ENCODE results near the gene CHRNG.

Gene CHRNG

DNA sequence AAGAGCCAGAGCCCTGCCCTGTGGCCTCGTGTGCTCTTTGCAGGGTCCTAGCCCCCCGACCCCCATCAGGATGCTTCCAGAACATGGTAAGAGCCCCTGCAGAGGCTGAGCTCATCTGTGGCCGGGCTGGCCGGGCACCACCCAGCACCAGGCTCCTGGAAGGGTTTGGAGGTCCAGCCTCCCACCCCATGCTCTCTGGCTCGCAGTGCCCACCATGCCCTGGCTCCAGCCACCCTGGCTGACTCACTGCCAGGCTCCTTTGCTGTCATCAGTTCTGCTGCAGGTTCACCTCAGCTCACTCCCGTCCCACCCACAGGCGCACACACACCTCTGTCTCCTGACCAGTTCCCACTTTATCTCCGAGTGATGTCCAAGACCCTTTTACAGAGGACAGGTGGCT is 48.5 kb downstream of the CHRNG start:
- Histone ChIP-seq H3K79me2 (ENCODE audit: insufficient read depth, low read length) (no peaks in the 10 kb centered on the region), H3K36me3 (ENCODE audit: low read length) (no peaks in the 10 kb centered on the region), H4K20me1 (ENCODE audit: low read depth, low read length) (no peaks in the 10 kb centered on the region), H3K9me3 (ENCODE audit: insufficient read depth, low read length) (no peaks in the 10 kb centered on the region), H3K9ac (ENCODE audit: low read length) (no peak overlapping the region), H3K4me2 (ENCODE audit: low read depth, low read length, poor library complexity, severe bottlenecking) (no peak overlapping the region), H2AFZ (ENCODE audit: low read depth, low read length, severe bottlenecking) (no peak overlapping the region), H3F3A (ENCODE audit: insufficient read depth) (no peaks in the 10 kb centered on the region), H3K27ac (ENCODE audit: low read depth, low read length) (no peak overlapping the region), H3K27me3 (ENCODE audit: low read length) (no peaks in the 10 kb centered on the region), H3K9me2 (replicated peaks; ENCODE audit: insufficient read depth, low read length) (no peaks in the 10 kb centered on the region), H3K4me3 (ENCODE audit: insufficient read depth, low read length, poor library complexity, severe bottlenecking) (no peak overlapping the region)
- TF ChIP-seq, protein P1, sequence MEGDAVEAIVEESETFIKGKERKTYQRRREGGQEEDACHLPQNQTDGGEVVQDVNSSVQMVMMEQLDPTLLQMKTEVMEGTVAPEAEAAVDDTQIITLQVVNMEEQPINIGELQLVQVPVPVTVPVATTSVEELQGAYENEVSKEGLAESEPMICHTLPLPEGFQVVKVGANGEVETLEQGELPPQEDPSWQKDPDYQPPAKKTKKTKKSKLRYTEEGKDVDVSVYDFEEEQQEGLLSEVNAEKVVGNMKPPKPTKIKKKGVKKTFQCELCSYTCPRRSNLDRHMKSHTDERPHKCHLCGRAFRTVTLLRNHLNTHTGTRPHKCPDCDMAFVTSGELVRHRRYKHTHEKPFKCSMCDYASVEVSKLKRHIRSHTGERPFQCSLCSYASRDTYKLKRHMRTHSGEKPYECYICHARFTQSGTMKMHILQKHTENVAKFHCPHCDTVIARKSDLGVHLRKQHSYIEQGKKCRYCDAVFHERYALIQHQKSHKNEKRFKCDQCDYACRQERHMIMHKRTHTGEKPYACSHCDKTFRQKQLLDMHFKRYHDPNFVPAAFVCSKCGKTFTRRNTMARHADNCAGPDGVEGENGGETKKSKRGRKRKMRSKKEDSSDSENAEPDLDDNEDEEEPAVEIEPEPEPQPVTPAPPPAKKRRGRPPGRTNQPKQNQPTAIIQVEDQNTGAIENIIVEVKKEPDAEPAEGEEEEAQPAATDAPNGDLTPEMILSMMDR (IDR thresholded peaks at IDR 0.05; ENCODE audit: insufficient read depth, low read length, poor library complexity, severe bottlenecking) = no peak
- TF ChIP-seq EZH2phosphoT487 (conservative IDR thresholded peaks at IDR 0.05; ENCODE audit: low read length) = no peak

DNA sequence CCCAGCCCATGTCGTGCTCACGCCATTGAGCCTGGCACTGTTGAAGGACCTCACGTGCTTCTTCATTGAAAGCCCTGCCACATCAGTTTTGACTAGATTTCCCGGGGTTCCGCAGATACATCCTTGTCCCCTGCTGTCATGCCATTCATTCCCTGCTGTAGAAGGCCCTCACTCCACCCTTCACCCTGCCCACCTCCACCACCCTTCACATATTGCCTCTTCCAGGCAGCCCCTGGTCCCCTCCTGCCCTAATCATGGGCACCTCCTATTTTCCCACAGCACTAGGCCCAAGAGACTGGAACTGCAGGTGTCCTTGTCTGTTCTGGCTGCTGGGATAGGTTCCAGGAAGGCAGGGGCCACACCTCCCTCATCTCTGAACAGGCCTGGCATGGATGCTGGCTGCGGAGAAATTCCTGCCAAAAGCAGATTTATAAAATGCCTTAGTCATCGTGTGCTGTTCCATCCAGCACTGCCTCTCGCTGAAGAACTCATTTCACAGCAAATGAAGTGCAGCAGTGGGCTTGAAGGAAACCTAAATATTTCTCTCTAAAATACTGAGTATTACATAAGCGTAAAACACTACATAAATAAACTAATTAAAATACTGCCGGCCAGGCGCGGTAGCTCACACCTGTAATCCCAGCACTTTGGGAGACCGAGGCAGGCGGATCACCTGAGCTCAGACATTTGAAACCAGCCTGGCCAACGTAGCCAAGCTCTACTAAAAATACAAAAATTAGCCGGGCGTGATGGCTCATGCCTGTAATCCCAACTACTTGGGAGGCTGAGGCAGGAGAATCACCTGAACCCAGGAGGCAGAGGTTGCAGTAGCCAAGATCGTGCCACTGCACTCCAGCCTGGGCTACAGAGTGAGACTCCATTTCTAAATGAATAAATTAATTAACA is 49.4 kb downstream of the CHRNG start:
- Histone ChIP-seq H3K4me2 (ENCODE audit: low read depth, low read length, poor library complexity, severe bottlenecking) (no peak overlapping the region), H2AFZ (ENCODE audit: low read depth, low read length, severe bottlenecking) (no peak overlapping the region)

DNA sequence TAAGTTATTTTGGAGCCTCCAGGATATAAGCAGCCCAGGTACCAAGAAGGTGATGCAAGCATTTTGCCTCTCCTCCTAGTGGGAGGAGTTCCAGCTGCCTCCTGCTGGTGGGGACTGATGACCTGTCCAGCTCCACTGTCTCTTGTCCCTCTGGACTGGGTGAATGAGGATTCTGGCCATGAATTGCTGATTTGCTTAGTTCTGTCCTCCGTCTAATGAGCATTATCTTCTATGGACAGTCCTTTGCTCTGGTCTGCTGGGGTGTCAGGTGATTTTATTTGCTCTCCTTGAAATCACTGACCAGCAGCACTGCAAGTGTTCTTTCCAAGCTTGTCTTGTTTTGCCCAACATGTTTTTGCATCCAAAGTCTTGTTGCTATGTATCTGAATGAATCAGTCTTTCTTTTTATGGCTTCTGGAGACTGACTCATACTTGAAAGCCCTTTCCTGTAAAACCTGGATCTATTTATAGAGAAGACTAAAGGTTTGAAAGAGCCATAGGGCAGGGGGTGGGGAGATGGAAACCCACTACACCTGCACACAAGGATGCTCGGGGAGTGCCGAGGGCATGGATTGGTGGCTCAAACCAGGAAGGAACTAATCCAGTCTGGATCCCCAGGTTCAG is 53.4 kb downstream of the CHRNG start:
- Histone ChIP-seq H3K9me3 (ENCODE audit: insufficient read depth, low read length) (no peaks in the 10 kb centered on the region), H3K27ac (ENCODE audit: low read depth, low read length) (no peak overlapping the region), H3K4me3 (ENCODE audit: insufficient read depth, low read length, poor library complexity, severe bottlenecking) (no peak overlapping the region), H3K36me3 (ENCODE audit: low read length) (no peaks in the 10 kb centered on the region), H3F3A (ENCODE audit: insufficient read depth) (no peaks in the 10 kb centered on the region), H2AFZ (ENCODE audit: low read depth, low read length, severe bottlenecking) (no peak overlapping the region), H3K9ac (ENCODE audit: low read length) (no peak overlapping the region), H3K4me2 (ENCODE audit: low read depth, low read length, poor library complexity, severe bottlenecking) (no peak overlapping the region), H3K27me3 (ENCODE audit: low read length) (no peaks in the 10 kb centered on the region), H3K9me2 (replicated peaks; ENCODE audit: insufficient read depth, low read length) (no peaks in the 10 kb centered on the region), H4K20me1 (ENCODE audit: low read depth, low read length) (no peaks in the 10 kb centered on the region), H3K79me2 (ENCODE audit: insufficient read depth, low read length) (no peaks in the 10 kb centered on the region)
- TF ChIP-seq EZH2phosphoT487 (conservative IDR thresholded peaks at IDR 0.05; ENCODE audit: low read length) = no peak
- TF ChIP-seq, protein P1 (IDR thresholded peaks at IDR 0.05; ENCODE audit: insufficient read depth, low read length, poor library complexity, severe bottlenecking) = no peak

More for the DNA sequence above, 49.4 kb downstream of the CHRNG start:
- H3K9me3 ChIP-seq (ENCODE audit: insufficient read depth, low read length) = no peaks in the 10 kb centered on the region
- H3K27ac ChIP-seq (ENCODE audit: low read depth, low read length) = no peak overlapping the region
- no peaks in the 10 kb centered on the region for H3K9me2 ChIP-seq (replicated peaks; ENCODE audit: insufficient read depth, low read length)
- no peaks in the 10 kb centered on the region for H4K20me1 ChIP-seq (ENCODE audit: low read depth, low read length)
- no peaks in the 10 kb centered on the region for H3F3A ChIP-seq (ENCODE audit: insufficient read depth)
- H3K27me3 ChIP-seq (ENCODE audit: low read length) = no peaks in the 10 kb centered on the region
- TF ChIP-seq, protein P1 (IDR thresholded peaks at IDR 0.05; ENCODE audit: insufficient read depth, low read length, poor library complexity, severe bottlenecking) = no peak
- no peak for TF ChIP-seq EZH2phosphoT487 (conservative IDR thresholded peaks at IDR 0.05; ENCODE audit: low read length)
- no peak overlapping the region for H3K9ac ChIP-seq (ENCODE audit: low read length)
- H3K36me3 ChIP-seq (ENCODE audit: low read length) = no peaks in the 10 kb centered on the region
- H3K4me3 ChIP-seq (ENCODE audit: insufficient read depth, low read length, poor library complexity, severe bottlenecking) = no peak overlapping the region
- H3K79me2 ChIP-seq (ENCODE audit: insufficient read depth, low read length) = no peaks in the 10 kb centered on the region

All from SU-DHL-6 (cell line).